SH-SY5Y (cell line): Measurements from ENCODE around the gene HIVEP3.

ENCODE experiments used
- GATA2 ChIP-seq: IDR thresholded peaks from 2 replicates; pipeline ENCODE4 v1.6.1; 2011; ENCODE audit warnings: mild to moderate bottlenecking, low read depth, low read length
- GATA3 ChIP-seq: IDR thresholded peaks from 2 replicates; pipeline ENCODE4 v1.6.1; 2011; ENCODE audit warnings: low read depth, mild to moderate bottlenecking, low read length, moderate library complexity

GRCh38 chr1:41719128-41719527, 199.6 kb downstream of the HIVEP3 start:
- TF ChIP-seq GATA3: no peak
- no peak for TF ChIP-seq GATA2
